ENCODE data around the gene ANKRD63.

Gene ANKRD63

DNA sequence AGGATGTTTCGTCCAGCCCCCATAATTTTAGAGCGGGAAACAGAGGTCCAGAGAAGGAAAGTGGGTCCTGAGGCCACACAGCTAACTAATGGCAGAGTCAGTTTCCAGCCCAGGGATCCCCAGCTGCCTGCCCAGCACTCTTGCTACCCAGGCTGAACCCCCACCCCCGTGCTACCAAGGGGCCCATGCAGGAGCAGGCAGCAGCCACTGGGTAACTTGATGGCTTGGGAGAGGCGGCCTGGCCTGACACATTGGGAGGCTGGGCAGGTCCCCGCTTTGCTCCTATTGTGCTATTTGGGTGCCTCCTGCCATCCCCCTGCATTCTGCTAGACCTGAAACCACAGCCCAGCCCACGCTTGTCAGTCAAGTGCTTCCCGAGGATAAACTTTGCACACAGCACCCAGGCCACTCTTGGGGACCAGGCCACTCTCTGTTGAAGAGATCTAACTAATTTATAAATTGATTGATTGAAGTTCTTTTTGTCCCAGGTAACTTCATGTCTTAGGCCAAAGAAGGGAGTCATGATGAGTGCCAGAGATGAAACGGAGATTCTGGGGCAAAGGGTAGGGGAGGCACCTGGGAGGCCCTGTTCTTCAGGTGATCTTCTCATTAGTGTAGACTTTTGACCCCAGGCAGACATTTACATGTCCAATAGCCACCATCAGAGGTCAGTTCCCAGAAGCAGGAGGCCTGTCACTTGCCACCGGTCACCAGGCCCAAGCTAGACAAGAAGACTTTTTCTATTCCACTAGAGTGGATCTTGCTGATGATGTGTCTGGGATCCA lies 37.0 kb downstream of the ANKRD63 start:
- TF ChIP-seq, protein P1, sequence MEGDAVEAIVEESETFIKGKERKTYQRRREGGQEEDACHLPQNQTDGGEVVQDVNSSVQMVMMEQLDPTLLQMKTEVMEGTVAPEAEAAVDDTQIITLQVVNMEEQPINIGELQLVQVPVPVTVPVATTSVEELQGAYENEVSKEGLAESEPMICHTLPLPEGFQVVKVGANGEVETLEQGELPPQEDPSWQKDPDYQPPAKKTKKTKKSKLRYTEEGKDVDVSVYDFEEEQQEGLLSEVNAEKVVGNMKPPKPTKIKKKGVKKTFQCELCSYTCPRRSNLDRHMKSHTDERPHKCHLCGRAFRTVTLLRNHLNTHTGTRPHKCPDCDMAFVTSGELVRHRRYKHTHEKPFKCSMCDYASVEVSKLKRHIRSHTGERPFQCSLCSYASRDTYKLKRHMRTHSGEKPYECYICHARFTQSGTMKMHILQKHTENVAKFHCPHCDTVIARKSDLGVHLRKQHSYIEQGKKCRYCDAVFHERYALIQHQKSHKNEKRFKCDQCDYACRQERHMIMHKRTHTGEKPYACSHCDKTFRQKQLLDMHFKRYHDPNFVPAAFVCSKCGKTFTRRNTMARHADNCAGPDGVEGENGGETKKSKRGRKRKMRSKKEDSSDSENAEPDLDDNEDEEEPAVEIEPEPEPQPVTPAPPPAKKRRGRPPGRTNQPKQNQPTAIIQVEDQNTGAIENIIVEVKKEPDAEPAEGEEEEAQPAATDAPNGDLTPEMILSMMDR (IDR thresholded peaks at IDR 0.05) = no peak

DNA sequence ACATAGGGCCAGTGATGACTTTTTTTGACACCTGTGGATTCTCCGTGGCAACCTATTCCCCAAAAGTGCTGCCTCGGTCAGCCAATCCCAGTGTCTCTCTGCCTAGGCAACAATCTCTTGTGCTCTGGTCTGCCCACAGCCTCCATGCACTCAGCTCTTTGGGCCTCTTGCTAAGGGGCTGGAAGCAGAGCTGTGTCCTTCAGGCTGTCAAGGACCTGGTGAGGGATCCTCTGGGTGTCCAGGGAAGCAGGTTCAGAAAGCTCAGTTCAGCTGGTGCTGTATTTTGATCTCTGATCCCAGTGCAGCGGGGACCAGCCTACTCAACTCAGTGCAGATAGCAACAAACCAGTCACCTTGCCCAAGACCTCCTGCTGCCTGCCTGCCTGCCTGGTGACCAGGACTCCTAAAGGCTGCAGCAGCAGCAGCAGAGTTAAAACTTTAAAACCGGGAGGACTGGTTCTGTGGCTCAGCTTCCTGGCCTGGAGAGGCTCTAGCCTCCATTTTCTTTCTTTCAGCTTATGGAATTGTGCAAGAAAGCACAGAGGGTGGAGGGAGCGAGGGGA lies 37.8 kb downstream of the ANKRD63 start:
- TF ChIP-seq, protein P1 (IDR thresholded peaks at IDR 0.05) = no peak

DNA sequence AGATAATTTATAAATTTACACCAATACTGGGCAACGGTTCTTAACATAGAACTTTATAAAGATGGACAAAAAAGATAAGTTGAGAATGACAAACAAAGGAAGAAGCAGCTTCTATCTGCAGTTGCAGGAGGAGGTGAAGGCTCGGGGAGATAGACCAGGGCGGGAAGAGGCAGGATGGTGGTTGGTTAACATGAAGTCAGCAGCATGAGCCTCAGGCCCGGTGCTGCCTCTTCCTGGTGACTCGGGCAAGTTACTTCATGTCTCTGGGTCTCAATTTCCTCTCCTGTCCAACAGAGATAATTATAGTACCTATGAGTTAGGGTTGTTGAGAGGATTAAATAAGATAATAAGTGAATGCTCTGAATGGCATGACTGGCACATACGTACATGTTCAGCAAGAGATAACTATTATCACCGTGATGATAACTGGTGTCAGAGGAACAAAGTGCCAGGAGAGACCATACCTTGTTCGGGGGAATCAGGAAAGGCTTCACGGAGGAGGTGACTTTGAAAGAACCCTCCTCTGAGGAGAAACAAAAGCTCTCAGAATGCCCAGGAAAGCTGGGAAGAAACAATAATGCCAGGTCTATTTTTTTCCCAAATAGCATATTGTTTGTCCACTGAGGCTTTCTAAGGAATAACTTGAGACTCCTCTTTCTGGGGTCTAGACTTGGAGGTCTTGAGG lies 39.6 kb downstream of the ANKRD63 start:
- TF ChIP-seq, protein P1 (IDR thresholded peaks at IDR 0.05) = no peak

DNA sequence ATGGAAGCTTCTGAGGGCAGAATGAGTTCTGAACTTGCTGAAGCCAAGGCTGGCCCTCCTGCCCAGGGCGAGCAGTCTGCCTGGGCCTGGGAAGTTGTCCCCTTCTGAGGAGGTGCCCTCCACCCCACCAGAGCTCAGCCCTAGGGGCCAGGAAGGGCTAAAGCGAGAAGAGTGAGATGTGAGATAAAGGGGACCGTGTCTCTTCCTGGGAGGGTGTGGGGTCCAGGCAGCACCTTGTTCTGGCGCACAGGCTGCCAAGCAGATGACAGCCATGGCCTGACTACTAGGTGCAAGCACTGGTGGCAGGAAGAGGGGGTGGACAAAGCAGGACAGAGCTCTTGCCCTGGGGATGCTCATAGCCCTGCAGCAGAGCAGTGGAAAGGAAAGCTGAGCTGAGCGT lies 40.3 kb downstream of the ANKRD63 start:
- TF ChIP-seq, protein P1 (IDR thresholded peaks at IDR 0.05) = no peak

DNA sequence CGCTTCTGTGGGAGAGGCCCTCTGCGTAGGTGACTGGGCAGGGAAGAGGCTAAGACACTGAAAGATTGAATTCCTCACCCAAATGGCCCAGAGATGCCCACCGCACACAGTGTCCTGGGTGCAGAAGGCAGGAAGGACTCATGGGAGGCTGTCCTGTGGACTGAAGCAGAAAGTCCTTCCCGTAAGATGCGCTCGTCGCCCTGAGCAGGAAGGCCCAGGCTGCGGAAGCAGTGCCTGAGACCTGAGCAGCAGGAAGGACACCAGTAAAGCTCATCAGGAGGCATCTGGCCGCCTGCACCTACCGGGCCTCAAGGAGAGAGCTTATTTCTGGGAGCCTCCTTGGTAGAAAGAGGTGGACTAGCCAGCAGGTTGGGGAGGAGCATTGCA lies 40.7 kb downstream of the ANKRD63 start:
- TF ChIP-seq, protein P1 (IDR thresholded peaks at IDR 0.05) = no peak

DNA sequence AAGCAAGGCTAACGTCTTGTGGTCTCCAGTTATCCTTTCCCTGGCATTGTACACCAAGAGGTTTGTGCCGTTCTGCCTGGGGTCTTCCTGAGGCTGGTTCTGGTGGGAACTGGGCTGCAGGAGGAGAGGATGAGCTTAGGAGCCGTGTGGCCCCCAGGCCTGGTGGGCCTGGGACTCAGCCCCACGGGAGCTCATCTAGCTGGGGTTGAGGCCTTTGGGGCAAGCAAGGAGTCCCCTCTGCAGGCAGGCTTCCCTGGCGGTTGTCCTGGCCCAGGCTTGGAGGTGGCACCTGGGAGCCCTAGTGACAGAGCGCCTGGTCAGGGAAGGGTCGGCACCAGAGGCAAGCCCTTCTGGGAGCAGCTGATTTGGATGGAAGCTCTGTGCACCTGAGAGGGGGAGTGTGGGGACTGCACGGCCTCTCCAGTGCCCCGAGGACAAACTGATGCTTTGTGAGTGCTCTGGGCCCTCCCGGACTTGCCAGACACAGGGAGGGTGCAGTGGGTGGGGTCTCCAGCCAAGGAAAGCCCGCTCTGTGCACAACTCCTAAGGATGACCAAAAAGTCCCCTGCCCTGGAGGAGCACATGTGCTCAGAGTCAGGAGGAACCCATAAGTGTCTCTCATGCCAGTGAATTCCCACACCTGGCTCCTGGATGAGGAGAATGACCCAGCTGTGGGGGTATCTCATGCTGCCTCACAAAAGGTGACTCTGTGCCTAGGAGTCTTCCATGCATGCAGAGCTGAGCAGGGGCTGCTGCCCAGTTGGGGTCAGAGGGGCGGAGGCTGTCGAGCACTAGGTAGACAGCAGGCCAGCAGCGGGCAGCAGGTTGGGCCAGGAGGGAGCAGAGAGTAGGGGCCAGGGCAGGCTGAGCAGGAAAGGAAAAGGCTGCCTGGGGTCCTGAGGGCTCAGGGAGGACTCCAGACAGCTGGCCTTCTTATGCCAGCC lies 41.3 kb downstream of the ANKRD63 start:
- TF ChIP-seq, protein P1 (IDR thresholded peaks at IDR 0.05) = no peak

DNA sequence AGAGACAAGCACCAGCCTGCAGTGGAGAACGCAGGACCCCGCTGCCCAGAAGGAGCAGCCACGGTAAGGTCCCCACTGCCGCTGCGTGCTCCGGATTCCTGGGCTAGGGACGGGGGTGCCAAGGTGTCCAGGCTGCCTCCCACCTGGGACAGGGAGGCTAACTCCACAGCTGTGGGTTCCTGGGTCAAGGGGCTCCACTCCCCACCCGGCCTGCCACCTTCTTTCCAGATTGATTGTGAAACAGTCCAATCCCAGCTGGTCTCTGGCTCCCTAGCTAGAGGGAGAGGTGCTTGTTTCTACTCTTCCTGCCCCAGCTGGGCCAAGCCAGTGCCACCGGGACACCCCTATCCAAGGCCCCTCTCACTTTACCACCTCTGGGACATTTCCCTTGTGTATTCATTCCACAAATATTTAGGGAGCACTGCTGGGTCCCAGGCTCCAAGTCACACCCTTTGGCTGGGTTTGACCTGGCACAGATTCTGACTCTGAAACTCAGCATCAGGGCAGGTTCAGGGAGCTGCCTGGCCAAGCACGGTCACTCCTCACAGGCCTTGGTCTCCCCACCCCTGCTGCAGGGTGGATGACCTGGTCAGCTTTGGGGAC lies 42.1 kb downstream of the ANKRD63 start:
- TF ChIP-seq, protein P1 (IDR thresholded peaks at IDR 0.05) = no peak
